RWPE2 (cell line): ENCODE results near the gene ABHD1.
"Not testable (repeated sequence)": the region's sequence is repeated elsewhere in the genome, so short reads cannot be mapped to it uniquely, and the experiment has no call there.

Experiments
- ATAC-seq: fragments of 200-7000 bp; cut with Tn5 transposase; 3 replicates; pipeline ENCODE4 v1.9.1; 2021; ENCODE audit warnings: low read depth
- DNase-seq: peaks from one replicate; pipeline ENCODE4 v3.0.0-alpha.2; 2020; ENCODE audit warnings: low spot score
- H3K27ac ChIP-seq: fragments of 450-650 bp; 2 replicates; pipeline ENCODE4 v1.5.1; 2017; ENCODE audit warnings: mild to moderate bottlenecking; ENCODE audit not compliant: poor library complexity, severe bottlenecking
- H3K27me3 ChIP-seq: fragments of 250-450 bp; sonication (Bioruptor Pico); 2 replicates; pipeline ENCODE4 v1.5.1; 2021; ENCODE audit warnings: mild to moderate bottlenecking, moderate library complexity; ENCODE audit not compliant: insufficient read depth, poor library complexity, severe bottlenecking
- H3K36me3 ChIP-seq: fragments of 250-450 bp; sonication (Bioruptor Pico); 2 replicates; pipeline ENCODE4 v1.5.1; 2020; ENCODE audit warnings: low read depth, mild to moderate bottlenecking, moderate library complexity
- H3K4me1 ChIP-seq: fragments of 250-450 bp; sonication (Bioruptor Pico); 2 replicates; pipeline ENCODE4 v1.5.1; 2021; ENCODE audit warnings: mild to moderate bottlenecking, moderate library complexity; ENCODE audit not compliant: insufficient read depth, poor library complexity, severe bottlenecking
- H3K4me3 ChIP-seq: fragments of 250-450 bp; sonication (Bioruptor Pico); 2 replicates; pipeline ENCODE4 v1.5.1; 2021; ENCODE audit warnings: mild to moderate bottlenecking, moderate library complexity; ENCODE audit not compliant: severe bottlenecking
- H3K9me3 ChIP-seq: fragments of 250-450 bp; sonication (Bioruptor Pico); 2 replicates; pipeline ENCODE4 v1.5.1; 2021; ENCODE audit warnings: mild to moderate bottlenecking, moderate library complexity; ENCODE audit not compliant: severe bottlenecking
- TF ChIP-seq, protein P1 (sequence below): fragments of 450-650 bp; IDR thresholded peaks from one replicate; pipeline ENCODE4 v1.5.1; 2017; ENCODE audit warnings: mild to moderate bottlenecking, moderate library complexity; ENCODE audit not compliant: poor library complexity, severe bottlenecking

ABHD1 gene

DNA sequence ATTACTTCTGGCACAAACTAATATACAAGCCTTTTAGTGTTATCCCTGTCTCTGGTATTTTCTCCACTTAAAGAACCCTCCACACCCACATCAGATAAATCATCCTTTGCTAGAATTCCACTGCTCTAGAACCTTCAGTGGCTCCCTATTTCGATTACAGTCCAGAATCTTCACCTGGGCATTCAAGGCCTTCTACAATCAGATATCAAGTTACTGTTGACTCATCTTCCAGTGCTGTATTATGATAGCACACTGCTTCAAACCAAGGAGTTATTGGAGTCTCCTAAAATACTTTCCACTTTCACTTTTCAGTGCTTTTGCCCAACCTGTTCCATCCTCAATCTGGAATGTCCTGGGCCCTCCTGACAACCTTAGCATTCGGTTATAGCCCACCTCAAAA lies 8.1 kb upstream of the ABHD1 start:
- no peaks in the 10 kb centered on the region for H3K4me1 ChIP-seq
- TF ChIP-seq, protein P1, sequence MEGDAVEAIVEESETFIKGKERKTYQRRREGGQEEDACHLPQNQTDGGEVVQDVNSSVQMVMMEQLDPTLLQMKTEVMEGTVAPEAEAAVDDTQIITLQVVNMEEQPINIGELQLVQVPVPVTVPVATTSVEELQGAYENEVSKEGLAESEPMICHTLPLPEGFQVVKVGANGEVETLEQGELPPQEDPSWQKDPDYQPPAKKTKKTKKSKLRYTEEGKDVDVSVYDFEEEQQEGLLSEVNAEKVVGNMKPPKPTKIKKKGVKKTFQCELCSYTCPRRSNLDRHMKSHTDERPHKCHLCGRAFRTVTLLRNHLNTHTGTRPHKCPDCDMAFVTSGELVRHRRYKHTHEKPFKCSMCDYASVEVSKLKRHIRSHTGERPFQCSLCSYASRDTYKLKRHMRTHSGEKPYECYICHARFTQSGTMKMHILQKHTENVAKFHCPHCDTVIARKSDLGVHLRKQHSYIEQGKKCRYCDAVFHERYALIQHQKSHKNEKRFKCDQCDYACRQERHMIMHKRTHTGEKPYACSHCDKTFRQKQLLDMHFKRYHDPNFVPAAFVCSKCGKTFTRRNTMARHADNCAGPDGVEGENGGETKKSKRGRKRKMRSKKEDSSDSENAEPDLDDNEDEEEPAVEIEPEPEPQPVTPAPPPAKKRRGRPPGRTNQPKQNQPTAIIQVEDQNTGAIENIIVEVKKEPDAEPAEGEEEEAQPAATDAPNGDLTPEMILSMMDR = no peak
- no peak overlapping the region for H3K27ac ChIP-seq
- DNase-seq = no peak
- 0 out of 3 replicates have a peak, but pooled peaks have one; percentile 43 for ATAC-seq
- H3K4me3 ChIP-seq = no peak overlapping the region
- H3K9me3 ChIP-seq = no peaks in the 10 kb centered on the region
- H3K27me3 ChIP-seq = no peaks in the 10 kb centered on the region
- no peaks in the 10 kb centered on the region for H3K36me3 ChIP-seq

DNA sequence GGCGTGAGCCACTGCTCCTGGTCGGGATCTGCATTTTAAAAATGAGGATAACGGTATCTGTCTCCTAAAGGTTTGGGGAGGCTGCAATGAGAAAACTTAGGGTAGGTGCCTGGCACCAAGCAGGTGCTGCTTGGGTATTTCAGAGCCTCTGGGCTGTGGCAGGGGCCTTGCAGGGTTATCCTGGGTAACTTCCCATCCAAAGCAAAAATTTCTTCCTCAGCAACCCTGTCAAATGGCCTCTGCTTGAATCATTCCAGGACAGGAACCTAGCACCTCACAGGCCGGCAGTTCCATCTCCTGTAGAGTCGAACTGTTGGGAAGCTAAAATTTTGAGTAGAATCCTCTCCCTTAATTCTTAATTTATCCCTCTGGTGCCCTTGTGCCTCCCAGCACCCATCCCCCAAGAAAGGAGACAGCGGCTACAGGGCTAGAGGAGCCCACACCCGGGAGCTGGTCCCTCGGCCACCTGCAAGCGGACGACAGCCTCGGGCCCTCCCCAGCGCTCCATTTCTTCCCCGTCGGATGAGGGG lies 5.6 kb upstream of the ABHD1 start:
- no peak overlapping the region for H3K27ac ChIP-seq
- H3K27me3 ChIP-seq = no peaks in the 10 kb centered on the region
- no peak for DNase-seq
- no peak; the same call in 2 of the 3 replicates for ATAC-seq
- peak overlapping the region; percentile 45 for H3K4me3 ChIP-seq
- no peaks in the 10 kb centered on the region for H3K4me1 ChIP-seq
- H3K36me3 ChIP-seq = no peaks in the 10 kb centered on the region
- no peaks in the 10 kb centered on the region for H3K9me3 ChIP-seq
- TF ChIP-seq, protein P1 = no peak

DNA sequence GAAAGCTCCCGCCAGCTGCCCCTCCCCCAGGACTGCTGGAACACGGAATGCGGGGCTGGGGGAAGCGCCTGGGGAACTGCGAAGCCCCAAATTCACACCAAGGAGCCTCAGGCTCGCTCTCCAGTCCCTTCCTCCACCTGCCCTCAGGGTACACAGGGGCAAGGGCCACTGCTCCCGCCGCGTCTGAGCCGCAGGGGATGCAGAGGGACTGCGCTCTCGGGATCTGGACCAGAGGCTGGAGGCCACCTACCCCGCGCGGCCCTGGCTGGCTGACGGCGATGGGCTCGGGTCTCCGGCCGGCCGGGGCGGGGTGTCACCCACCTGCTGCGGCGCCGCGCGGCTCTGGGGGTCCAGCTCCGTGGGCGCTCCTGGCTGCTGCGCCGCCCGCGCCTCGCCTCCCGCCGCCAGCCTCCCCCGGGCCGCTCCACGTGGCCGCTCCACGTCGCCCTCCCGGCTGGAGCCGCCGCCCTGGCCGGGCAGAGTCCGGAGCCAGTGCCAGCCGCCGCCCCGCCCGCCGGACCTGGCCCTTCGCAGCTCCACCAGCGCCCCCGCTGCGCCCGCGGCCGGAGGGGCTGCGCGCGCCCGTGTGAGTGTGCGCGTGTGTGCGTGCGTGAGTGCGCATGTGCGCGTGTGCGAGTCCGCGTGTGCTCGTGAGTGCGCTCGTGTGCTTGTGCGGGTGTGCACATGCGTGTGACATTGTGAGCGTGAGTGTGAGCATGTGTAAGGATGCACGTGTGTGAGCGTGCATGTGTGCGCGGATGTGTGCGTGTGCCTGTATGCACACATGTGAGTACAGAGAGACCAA lies 4.9 kb upstream of the ABHD1 start, which contains the start of gene CGREF1:
Gene CGREF1 (minus strand): TSS at position 604 of the 805 bp plus-strand sequence. CDS start 14,762 bp downstream, outside the sequence.
- TF ChIP-seq, protein P1 = no peak
- no peak for DNase-seq
- Histone ChIP-seq H3K4me1 (no peaks in the 10 kb centered on the region), H3K9me3 (no peaks in the 10 kb centered on the region), H3K27me3 (no peaks in the 10 kb centered on the region), H3K36me3 (no peaks in the 10 kb centered on the region), H3K27ac (no peak within 1 kb of the TSS), H3K4me3 (peak within 1 kb of the TSS; percentile 45)
- ATAC-seq = peak; percentile 18; the same call in 2 of the 3 replicates

DNA sequence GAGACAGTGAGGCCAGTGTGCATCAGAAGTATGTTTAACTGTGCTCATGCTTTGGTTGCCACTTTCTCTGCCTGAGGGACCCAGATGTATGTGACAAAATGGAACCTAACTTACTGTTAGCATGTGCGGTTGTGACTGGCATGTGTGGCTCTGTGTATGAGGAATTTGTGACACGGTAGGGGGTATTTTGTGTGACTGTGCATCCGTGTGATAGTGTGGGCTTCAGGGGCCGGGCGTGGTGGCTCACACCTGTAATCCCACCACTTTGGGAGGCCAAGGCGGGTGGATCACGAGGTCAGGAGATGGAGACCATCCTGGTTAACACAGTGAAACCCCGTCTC lies 4.3 kb upstream of the ABHD1 start:
- H3K4me3 ChIP-seq = peak overlapping the region; percentile 45
- H3K27me3 ChIP-seq = not testable (repeated sequence)

DNA sequence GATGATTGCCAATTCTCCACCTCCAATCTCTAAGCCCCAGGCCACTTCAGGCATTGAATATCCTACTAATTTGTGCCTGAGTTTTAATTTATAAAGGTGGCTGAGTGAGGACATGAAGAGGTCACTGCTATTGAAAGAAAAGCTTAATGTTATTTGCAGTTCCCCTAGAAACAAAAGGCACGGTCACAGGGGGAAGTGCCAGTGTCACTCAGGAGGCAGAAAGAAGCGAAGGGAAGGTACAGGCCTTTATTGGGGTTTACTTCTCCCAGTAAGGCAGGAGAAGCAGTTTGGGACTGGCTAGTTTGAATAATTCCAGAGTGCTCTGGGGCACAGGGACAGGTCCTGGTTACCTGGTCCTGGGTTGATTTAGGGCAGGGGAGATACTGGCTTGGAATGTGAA lies 1.7 kb upstream of the ABHD1 start:
- no peaks in the 10 kb centered on the region for H3K27me3 ChIP-seq

More for the DNA sequence above, 4.3 kb upstream of the ABHD1 start:
- not testable (repeated sequence) for DNase-seq, H3K27ac ChIP-seq, H3K36me3 ChIP-seq, H3K4me1 ChIP-seq, ATAC-seq, H3K9me3 ChIP-seq

More for the DNA sequence above, 1.7 kb upstream of the ABHD1 start:
- no peaks in the 10 kb centered on the region for H3K9me3 ChIP-seq
- no peaks in the 10 kb centered on the region for H3K36me3 ChIP-seq
- H3K27ac ChIP-seq = no peak overlapping the region
- no peak overlapping the region for H3K4me3 ChIP-seq
- TF ChIP-seq, protein P1 = no peak
- DNase-seq (no peak), ATAC-seq (no peak)
- no peaks in the 10 kb centered on the region for H3K4me1 ChIP-seq
